Body of pancreas (tissue), 4 donors: Measurements from ENCODE around the gene TIE1.

Source experiments
- CTCF ChIP-seq, 7 experiments: fragments of 450-650 bp in 4 of 7; fragments of 200-600 bp in 3 of 7; sonication (generic) in 3 of 7; IDR thresholded peaks; one replicate each; pipeline ENCODE4 v1.5.1; 2016 to 2019; ENCODE audit warnings: antibody characterized with exemption in 7 of 7
- POLR2A ChIP-seq, 3 donors: fragments of 450-650 bp; IDR thresholded peaks; one replicate each; pipeline ENCODE4 v1.6.1; 2016; ENCODE audit warnings: antibody characterized with exemption in 3 of 3, mild to moderate bottlenecking in 2 of 3

GRCh38 chr1:43324810-43325209, 24.0 kb downstream of the TIE1 start:
- TF ChIP-seq CTCF (IDR thresholded peaks at IDR 0.05) = no peak
- no peak for TF ChIP-seq POLR2A (IDR thresholded peaks at IDR 0.05)
